ENCODE measurements around the gene VEPH1.
A peak's percentile ranks its signal among the peaks of the same experiment; 100 is the strongest.

The VEPH1 gene

DNA sequence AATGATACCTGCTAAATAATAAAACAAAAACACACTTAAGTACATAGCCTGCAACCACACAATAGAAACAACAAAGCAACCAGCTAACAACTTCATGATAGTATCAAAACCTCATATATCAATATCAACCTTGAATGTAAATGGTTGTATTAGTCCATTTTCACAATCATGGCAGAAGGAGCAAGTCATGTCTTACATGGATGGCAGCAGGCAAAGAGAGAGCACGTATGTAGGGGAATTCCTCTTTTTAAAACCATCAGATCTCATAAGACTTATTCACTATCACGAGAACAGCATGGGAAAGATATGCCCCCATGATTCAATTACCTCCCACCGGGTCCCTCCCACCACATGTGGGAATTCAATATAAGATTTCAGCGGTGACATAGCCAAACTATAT is 111.1 kb downstream of the VEPH1 start:
- no peak overlapping the region for H3K4me3 ChIP-seq (ENCODE audit: low read depth, low read length)
- TF ChIP-seq, protein P1, sequence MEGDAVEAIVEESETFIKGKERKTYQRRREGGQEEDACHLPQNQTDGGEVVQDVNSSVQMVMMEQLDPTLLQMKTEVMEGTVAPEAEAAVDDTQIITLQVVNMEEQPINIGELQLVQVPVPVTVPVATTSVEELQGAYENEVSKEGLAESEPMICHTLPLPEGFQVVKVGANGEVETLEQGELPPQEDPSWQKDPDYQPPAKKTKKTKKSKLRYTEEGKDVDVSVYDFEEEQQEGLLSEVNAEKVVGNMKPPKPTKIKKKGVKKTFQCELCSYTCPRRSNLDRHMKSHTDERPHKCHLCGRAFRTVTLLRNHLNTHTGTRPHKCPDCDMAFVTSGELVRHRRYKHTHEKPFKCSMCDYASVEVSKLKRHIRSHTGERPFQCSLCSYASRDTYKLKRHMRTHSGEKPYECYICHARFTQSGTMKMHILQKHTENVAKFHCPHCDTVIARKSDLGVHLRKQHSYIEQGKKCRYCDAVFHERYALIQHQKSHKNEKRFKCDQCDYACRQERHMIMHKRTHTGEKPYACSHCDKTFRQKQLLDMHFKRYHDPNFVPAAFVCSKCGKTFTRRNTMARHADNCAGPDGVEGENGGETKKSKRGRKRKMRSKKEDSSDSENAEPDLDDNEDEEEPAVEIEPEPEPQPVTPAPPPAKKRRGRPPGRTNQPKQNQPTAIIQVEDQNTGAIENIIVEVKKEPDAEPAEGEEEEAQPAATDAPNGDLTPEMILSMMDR (IDR thresholded peaks at IDR 0.05; ENCODE audit: low read depth, low read length), result no peak
- in situ Hi-C loops (cut with HindIII; ENCODE audit: low sequenced_read_pairs), result no loop called here
- DNase-seq (ENCODE audit: low read depth, low spot score), result no peak

DNA sequence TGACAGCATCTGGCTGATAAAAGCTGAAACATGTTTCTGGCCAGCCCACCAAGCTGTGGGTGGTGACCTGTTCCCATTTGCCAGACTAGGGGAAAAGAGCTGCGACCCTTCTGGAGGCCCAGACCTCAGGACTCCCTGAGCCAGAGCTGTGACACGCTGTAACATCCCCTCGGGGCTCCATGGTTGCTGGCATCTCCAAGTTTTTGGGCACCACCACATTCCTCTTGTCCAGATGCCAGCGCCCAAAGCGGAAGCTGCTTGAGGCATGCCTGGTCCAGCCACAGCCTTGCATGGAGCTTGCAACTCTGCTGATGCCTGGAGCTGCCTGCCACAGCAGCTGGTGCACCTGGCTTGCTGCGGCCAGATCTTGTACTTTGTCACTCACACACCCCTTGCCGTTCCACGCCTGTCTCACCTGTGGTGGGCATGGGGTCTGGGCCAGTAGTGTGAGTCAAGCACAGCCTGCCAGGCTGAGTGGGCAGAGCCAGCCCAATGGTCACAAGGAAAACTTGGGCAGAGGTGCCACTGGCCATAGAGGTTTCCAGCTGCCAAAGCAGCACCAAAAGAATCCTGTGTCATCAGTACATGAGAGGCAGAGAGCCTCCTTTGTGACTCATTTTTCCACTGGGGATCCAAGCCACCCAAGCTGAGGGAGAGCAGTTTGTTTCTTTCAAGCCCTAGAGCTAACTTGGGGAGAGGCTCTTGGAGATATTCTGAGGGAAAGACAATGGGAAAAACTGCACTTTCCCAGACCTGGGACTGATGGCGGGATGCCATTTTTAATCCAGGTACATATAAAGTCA is 112.3 kb downstream of the VEPH1 start:
- no peak overlapping the region for H3K4me3 ChIP-seq (ENCODE audit: low read depth, low read length)
- TF ChIP-seq, protein P1 (IDR thresholded peaks at IDR 0.05; ENCODE audit: low read depth, low read length), result no peak
- in situ Hi-C loops (cut with HindIII; ENCODE audit: low sequenced_read_pairs), result no loop called here

DNA sequence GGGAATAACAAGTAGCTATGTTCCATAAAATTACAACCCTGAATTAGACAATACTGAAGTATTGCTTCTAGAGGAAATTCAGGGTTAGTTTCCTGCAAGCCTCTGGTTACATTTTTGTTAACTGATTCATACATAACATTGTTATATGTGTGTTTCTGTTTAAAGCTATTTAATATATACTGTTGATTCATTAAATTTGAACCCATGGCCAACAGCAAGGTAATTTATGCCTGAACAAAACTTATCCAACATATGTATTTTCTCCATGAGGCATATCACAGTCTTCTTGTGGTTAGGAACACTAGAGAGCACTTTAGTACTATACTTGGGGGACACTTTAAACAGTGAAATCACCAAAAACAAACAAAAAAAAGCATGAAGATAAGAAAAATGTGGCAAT is 114.2 kb downstream of the VEPH1 start:
- DNase-seq (ENCODE audit: low read depth, low spot score), result peak; percentile 35
- in situ Hi-C loops (cut with HindIII; ENCODE audit: low sequenced_read_pairs), result no loop called here
- TF ChIP-seq, protein P1 (IDR thresholded peaks at IDR 0.05; ENCODE audit: low read depth, low read length), result no peak
- no peak overlapping the region for H3K4me3 ChIP-seq (ENCODE audit: low read depth, low read length)

More for the DNA sequence above, 112.3 kb downstream of the VEPH1 start:
- DNase-seq (ENCODE audit: low read depth, low spot score), result no peak

DNA sequence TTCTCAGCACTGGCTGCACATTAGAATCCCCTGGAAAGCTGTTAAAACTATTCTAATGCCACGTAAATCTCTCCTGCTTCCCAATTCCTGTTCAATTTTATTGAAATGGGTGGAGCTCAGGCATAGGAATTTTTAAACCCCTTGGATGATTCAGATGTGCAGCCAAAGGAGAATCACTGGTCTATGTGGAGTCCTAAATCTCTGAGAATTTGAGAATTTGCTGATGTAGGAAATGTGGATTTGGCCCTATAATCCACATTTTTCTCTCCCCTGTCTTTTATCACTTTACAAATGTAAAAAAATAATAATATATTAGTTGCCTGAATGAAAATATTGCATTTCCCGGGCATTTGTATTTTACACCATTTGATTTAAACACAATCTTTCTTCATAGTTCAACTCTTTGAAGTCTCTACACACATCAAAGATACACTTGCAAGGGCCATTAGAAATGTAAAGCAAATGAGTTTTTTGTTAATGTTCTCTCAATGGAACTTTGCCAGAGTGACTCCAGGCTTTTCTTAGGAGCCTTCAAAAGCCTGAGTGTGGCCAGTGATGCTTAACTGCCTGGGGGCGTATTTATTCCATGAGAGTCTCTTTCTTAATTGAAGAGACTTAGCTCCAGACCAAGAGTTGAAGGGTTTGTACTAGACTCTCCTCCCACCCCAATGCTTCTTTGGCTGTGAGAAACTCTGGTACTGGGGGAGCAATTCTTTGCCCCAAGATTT is 115.3 kb downstream of the VEPH1 start:
- no peak overlapping the region for H3K4me3 ChIP-seq (ENCODE audit: low read depth, low read length)
- in situ Hi-C loops (cut with HindIII; ENCODE audit: low sequenced_read_pairs), result no loop called here
- TF ChIP-seq, protein P1 (IDR thresholded peaks at IDR 0.05; ENCODE audit: low read depth, low read length), result no peak
- no peak for DNase-seq (ENCODE audit: low read depth, low spot score)

DNA sequence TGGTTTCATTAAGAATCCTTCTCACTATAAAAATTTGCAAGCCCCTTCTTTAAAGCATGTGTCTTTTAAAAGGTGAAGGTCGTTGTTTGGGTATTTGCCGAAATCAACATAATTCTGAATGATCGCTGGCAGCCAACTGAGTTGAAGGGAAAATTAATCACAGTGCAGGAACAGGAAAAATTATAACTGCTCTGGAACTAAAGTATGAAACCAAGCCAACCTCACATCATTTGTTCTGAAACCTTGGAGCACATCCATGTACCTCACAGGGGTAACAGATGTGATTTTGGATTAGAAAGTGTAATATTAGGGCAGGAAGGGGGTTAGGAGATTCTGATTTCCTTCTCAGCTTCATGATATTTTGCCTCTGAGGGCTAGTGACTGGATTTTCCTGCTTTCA is 118.7 kb downstream of the VEPH1 start:
- H3K4me3 ChIP-seq (ENCODE audit: low read depth, low read length), result no peak overlapping the region
- in situ Hi-C loops (cut with HindIII; ENCODE audit: low sequenced_read_pairs), result no loop called here
- TF ChIP-seq, protein P1 (IDR thresholded peaks at IDR 0.05; ENCODE audit: low read depth, low read length), result no peak
- DNase-seq (ENCODE audit: low read depth, low spot score), result no peak

DNA sequence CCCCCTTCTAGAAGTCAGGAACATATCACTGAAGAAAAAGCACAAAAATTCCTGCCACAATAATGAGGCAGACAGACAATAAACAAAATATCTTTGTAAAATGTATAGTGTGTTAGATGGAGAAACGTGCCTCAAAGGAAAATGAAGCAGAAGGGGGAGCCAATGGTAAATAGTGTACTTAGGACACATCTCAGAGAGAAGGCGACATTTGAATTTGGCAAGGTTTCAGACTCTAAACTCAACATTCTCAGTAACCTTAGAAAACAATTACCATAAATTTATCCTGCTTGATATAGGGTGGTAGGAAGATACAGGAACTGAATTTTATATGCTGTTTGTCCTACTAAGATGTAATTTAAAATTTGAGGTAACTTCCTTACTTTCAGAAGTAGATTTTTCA is 119.2 kb downstream of the VEPH1 start:
- no peak overlapping the region for H3K4me3 ChIP-seq (ENCODE audit: low read depth, low read length)
- TF ChIP-seq, protein P1 (IDR thresholded peaks at IDR 0.05; ENCODE audit: low read depth, low read length), result no peak
- DNase-seq (ENCODE audit: low read depth, low spot score), result no peak
- in situ Hi-C loops (cut with HindIII; ENCODE audit: low sequenced_read_pairs), result no loop called here

Data from astrocyte of the spinal cord (primary cell).